Nephron (organoid): Measurements from ENCODE around the gene ABHD1.

Experiments used
- H3K27ac Mint-ChIP-seq, 3 experiments: 2 replicates each; pipeline ENCODE4 v1.8.0; 2020; ENCODE audit warnings: mixed read lengths in 3 of 3, mild to moderate bottlenecking in 2 of 3, moderate library complexity in 1 of 3
- H3K27me3 Mint-ChIP-seq: 2 replicates; pipeline ENCODE4 v1.8.0; 2021; ENCODE audit warnings: low read depth, mild to moderate bottlenecking, moderate library complexity, mixed read lengths
- H3K36me3 Mint-ChIP-seq: 2 replicates; pipeline ENCODE4 v1.8.0; 2020; ENCODE audit warnings: low read depth, mixed read lengths
- H3K4me1 Mint-ChIP-seq: 2 replicates; pipeline ENCODE4 v1.8.0; 2020; ENCODE audit warnings: mixed read lengths
- H3K4me3 Mint-ChIP-seq, 3 experiments: 2 replicates each; pipeline ENCODE4 v1.8.0; 2020; ENCODE audit warnings: mild to moderate bottlenecking in 3 of 3, mixed read lengths in 3 of 3, moderate library complexity in 2 of 3
- H3K9me3 Mint-ChIP-seq: 2 replicates; pipeline ENCODE4 v1.8.0; 2020; ENCODE audit warnings: mixed read lengths
- TF ChIP-seq, protein P1 (sequence below), 3 experiments: fragments of 200-600 bp; sonication (generic); IDR thresholded peaks; one replicate each; pipeline ENCODE4 v1.5.0; 2021; ENCODE audit warnings: antibody characterized with exemption in 3 of 3; ENCODE audit not compliant: unreplicated experiment in 3 of 3

Gene ABHD1

DNA sequence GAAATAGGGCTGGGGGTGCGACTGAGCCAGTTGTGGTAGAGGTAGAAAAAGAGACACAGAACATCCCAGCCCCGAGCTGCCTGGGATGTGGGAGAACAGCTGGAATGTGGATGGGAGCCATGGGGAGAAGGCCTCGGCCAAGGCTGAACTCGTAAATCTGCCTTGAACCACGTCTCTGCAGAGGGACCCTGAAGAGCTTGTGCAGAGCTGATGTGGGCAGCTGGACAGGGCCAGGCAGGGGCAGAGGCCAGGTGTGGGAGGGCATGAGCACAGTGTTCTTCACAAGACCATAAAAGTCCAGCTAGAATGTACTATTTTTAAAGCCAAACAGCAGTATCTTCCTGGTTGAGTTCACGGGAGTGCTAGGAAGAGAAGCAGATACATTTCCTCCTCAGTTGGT is 30.9 kb downstream of the ABHD1 start:
- Mint-ChIP-seq H3K36me3 (no peaks in the 10 kb centered on the region), H3K4me3 (peak overlapping the region in 2 of 3 experiments; percentile 43 to 64), H3K9me3 (no peaks in the 10 kb centered on the region), H3K4me1 (peaks cover 24% of the 10 kb centered on the region), H3K27ac (peak overlapping the region; percentile 81 to 99 (median 95)), H3K27me3 (peaks cover 4% of the 10 kb centered on the region)
- TF ChIP-seq, protein P1, sequence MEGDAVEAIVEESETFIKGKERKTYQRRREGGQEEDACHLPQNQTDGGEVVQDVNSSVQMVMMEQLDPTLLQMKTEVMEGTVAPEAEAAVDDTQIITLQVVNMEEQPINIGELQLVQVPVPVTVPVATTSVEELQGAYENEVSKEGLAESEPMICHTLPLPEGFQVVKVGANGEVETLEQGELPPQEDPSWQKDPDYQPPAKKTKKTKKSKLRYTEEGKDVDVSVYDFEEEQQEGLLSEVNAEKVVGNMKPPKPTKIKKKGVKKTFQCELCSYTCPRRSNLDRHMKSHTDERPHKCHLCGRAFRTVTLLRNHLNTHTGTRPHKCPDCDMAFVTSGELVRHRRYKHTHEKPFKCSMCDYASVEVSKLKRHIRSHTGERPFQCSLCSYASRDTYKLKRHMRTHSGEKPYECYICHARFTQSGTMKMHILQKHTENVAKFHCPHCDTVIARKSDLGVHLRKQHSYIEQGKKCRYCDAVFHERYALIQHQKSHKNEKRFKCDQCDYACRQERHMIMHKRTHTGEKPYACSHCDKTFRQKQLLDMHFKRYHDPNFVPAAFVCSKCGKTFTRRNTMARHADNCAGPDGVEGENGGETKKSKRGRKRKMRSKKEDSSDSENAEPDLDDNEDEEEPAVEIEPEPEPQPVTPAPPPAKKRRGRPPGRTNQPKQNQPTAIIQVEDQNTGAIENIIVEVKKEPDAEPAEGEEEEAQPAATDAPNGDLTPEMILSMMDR (IDR thresholded peaks at IDR 0.05; ENCODE audit: unreplicated experiment in 3 of 3): no peak

DNA sequence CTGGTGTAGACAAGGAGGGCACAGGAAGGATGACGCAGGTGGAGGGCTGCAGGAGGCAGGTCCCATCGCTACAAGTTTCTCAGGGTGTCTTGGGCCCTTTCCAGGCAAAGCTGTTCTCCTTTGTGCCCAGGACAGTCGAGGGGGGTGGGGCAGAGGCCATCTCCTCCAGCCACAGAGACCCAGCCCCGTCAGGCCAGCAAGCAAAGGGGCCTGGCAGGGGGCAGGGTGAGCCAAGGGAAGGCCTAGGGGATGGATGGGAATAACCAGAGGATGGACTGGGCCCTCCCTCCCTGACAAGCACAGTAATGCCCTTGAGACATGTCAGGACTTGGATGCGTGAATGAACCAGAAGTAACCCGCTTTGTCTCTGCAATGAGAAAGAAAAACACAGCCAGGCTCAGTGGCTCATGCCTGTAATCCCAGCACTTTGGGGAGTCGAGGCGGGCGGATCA is 31.5 kb downstream of the ABHD1 start:
- TF ChIP-seq, protein P1 (IDR thresholded peaks at IDR 0.05; ENCODE audit: unreplicated experiment in 3 of 3): no peak
- H3K4me3 Mint-ChIP-seq: no peak overlapping the region
- H3K4me1 Mint-ChIP-seq: peaks cover 24% of the 10 kb centered on the region
- no peaks in the 10 kb centered on the region for H3K36me3 Mint-ChIP-seq
- no peaks in the 10 kb centered on the region for H3K9me3 Mint-ChIP-seq
- H3K27ac Mint-ChIP-seq: peak overlapping the region; percentile 81 to 99 (median 95)
- peaks cover 4% of the 10 kb centered on the region for H3K27me3 Mint-ChIP-seq

DNA sequence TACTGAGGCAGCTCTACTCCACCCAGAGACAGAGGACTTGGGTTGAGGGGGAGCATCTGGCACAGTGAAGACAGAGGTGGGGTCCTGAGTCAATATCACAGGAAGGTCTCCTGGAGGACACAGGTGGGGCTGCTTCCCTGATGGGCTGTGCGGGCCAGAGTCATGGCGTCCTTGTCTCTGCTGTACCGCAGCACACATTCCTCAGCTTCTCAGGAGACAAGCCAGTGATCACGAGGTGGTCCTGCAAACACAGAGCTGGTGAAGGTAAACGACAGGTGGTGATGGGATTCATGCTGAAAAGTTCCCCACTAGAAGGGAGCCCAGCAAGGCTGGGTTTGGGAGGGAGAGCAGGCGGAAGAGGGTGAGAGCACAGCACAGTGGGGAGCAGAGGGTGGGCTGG is 34.9 kb downstream of the ABHD1 start:
- Mint-ChIP-seq H3K36me3 (no peaks in the 10 kb centered on the region), H3K4me1 (peaks cover 15% of the 10 kb centered on the region), H3K27ac (no peak overlapping the region), H3K27me3 (peaks cover 4% of the 10 kb centered on the region), H3K9me3 (no peaks in the 10 kb centered on the region), H3K4me3 (no peak overlapping the region)
- TF ChIP-seq, protein P1 (IDR thresholded peaks at IDR 0.05; ENCODE audit: unreplicated experiment in 3 of 3): no peak

DNA sequence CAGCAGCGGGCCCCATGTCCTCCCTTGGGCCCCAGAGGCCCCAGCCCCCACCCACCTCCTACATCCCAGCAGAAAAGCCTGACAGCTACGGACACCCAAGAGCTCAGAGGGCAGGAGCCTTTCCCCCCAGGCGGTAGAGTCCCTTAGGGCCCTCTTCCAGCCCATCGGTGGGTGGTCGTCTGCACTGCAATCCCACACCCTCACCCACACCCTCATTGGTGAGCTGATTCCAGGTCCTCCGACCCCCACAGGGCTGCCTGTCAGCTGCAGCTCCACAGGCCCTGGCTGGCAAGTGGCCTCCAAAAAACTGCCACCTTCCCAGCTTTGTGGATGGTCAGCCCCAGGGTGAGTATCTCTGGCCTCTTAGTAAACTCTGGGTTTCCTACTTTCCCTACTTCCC is 35.7 kb downstream of the ABHD1 start:
- Mint-ChIP-seq H3K27me3 (peaks cover 6% of the 10 kb centered on the region), H3K9me3 (no peaks in the 10 kb centered on the region), H3K36me3 (no peaks in the 10 kb centered on the region), H3K4me3 (no peak overlapping the region), H3K4me1 (peaks cover 7% of the 10 kb centered on the region), H3K27ac (no peak overlapping the region)
- TF ChIP-seq, protein P1 (IDR thresholded peaks at IDR 0.05; ENCODE audit: unreplicated experiment in 3 of 3): no peak

DNA sequence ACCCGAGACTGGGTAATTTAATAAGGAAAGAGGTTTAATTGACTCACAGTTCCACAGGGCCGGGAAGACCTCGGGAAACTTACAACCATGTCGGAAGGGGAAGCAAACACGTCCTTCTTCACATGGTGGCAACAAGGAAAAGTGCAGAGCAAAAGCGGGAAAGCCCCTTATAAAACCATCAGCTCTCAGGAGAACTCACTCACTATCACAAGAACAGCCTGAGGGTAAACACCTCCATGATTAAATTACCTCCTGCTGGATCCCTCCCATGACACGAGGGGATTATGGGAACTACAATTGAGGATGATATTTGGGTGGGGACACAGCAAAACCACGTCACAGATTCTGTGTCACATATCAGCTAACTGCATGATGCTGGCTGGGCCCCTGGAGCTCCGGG is 36.6 kb downstream of the ABHD1 start:
- TF ChIP-seq, protein P1 (IDR thresholded peaks at IDR 0.05; ENCODE audit: unreplicated experiment in 3 of 3): no peak
- no peaks in the 10 kb centered on the region for H3K9me3 Mint-ChIP-seq
- H3K4me1 Mint-ChIP-seq: no peaks in the 10 kb centered on the region
- peaks cover 8% of the 10 kb centered on the region for H3K27me3 Mint-ChIP-seq
- H3K36me3 Mint-ChIP-seq: no peaks in the 10 kb centered on the region
- no peak overlapping the region for H3K4me3 Mint-ChIP-seq
- no peak overlapping the region for H3K27ac Mint-ChIP-seq
